Activated CD4-positive, alpha-beta memory T cell treated with anti-CD3 and anti-CD28 coated beads, Interleukin-2, amount 10 ng/mL, durations not matched to agents 7 days and 5 days (primary cell): ENCODE measurements around the gene FXYD5. TPM values are rescaled to one million over a fixed set of nuclear protein-coding genes. Genes with fewer than 3 reads are reported as not detected.
"Not testable (repeated sequence)": the region's sequence is repeated elsewhere in the genome, so short reads cannot be mapped to it uniquely, and the experiment has no call there.

ENCODE experiments used
- CTCF ChIA-PET: fragments of 350-600 bp; sonication (Branson Sonifier 250); formaldehyde crosslinking; loops from one replicate; lab custom pipeline; 2021; ENCODE audit warnings: antibody characterized with exemption, inconsistent platforms; lab: Charles Lee
- POLR2A ChIA-PET: fragments of 350-600 bp; sonication (Branson Sonifier 250); formaldehyde crosslinking; loops from one replicate; lab custom pipeline; 2021; ENCODE audit warnings: antibody characterized with exemption; lab: Charles Lee
- DNase-seq: peaks from one replicate; pipeline ENCODE4 v3.0.0-alpha.2; 2020
- H3K27ac Mint-ChIP-seq: one replicate; pipeline ENCODE4 v1.8.0; 2021; ENCODE audit warnings: mild to moderate bottlenecking, mixed read lengths
- H3K27me3 Mint-ChIP-seq: one replicate; pipeline ENCODE4 v1.8.0; 2021; ENCODE audit warnings: mixed read lengths
- H3K36me3 Mint-ChIP-seq: one replicate; pipeline ENCODE4 v1.8.0; 2021; ENCODE audit warnings: low read depth, mixed read lengths
- H3K4me1 Mint-ChIP-seq: one replicate; pipeline ENCODE4 v1.8.0; 2021; ENCODE audit warnings: mixed read lengths
- H3K4me3 Mint-ChIP-seq: one replicate; pipeline ENCODE4 v1.8.0; 2021; ENCODE audit warnings: mild to moderate bottlenecking, mixed read lengths
- H3K9me3 Mint-ChIP-seq: one replicate; pipeline ENCODE4 v1.8.0; 2021; ENCODE audit warnings: mixed read lengths
- total RNA-seq, 2 experiments: library from RNA; stranded (reverse); gene quantifications; one replicate each; pipeline ENCODE4 v1.2.3, GENCODE V29; 2021

The FXYD5 gene
- total RNA-seq, 2 experiments from 2014 or later, result 588 to 589 TPM

DNA sequence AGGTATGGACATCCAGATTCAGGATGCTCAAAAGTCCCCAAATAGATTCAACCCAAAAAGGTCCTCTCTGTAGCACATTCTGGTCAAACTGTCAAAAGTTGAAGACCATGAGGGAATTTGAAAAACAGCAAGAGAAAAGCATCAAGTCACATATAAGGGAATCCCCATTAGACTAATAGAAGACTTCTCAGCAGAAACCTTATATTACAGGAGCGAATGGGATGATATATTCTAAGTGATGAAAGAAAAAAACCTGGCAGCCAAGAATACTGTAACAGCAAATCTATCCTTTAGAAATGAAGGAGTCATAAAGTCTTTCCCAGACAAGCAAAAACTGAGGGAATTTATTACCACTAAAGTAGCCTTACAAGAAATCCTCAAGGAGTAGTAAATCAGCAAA is 29.7 kb downstream of the FXYD5 start:
- Mint-ChIP-seq H3K9me3 (peaks cover 4% of the 10 kb centered on the region), H3K27ac (no peak overlapping the region), H3K27me3 (peaks cover 2% of the 10 kb centered on the region), H3K4me3 (no peak overlapping the region), H3K4me1 (peaks cover 9% of the 10 kb centered on the region), H3K36me3 (peaks cover 3% of the 10 kb centered on the region)
- no peak for DNase-seq
- ChIA-PET CTCF (interaction anchor here (0.7 kb wide), 1 partner anchor 15 kb away, joined by 3 read pairs; no protein-coding TSS in a partner anchor), POLR2A (interaction anchor here (1.0 kb wide), 1 partner anchor 20 kb away, joined by 3 read pairs; no protein-coding TSS in a partner anchor)

DNA sequence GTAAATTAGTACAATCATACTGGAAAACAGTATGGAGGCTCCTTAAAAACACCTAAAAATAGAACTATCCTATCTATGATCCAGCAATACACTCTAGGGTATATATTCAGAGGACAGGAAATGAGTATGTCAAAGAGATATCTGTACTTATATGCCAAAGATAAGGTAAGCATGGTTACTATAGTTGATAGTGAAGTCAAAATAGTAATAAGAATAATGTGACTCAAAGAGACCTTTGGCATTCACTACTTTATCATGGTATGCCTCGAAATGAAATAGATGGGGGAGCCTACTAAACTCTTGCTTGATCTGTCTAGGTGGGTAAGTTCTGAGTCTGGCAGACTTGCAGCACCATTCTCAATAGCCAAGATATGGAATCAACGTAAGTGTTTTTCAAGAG is 30.3 kb downstream of the FXYD5 start:
- no peak for DNase-seq
- peaks cover 6% of the 10 kb centered on the region for H3K27me3 Mint-ChIP-seq
- peaks cover 4% of the 10 kb centered on the region for H3K4me1 Mint-ChIP-seq
- no peak overlapping the region for H3K4me3 Mint-ChIP-seq
- no peak overlapping the region for H3K27ac Mint-ChIP-seq
- CTCF ChIA-PET, result no interaction called here
- H3K9me3 Mint-ChIP-seq, result peaks cover 3% of the 10 kb centered on the region
- peaks cover under 1% of the 10 kb centered on the region for H3K36me3 Mint-ChIP-seq
- POLR2A ChIA-PET, result no interaction called here

DNA sequence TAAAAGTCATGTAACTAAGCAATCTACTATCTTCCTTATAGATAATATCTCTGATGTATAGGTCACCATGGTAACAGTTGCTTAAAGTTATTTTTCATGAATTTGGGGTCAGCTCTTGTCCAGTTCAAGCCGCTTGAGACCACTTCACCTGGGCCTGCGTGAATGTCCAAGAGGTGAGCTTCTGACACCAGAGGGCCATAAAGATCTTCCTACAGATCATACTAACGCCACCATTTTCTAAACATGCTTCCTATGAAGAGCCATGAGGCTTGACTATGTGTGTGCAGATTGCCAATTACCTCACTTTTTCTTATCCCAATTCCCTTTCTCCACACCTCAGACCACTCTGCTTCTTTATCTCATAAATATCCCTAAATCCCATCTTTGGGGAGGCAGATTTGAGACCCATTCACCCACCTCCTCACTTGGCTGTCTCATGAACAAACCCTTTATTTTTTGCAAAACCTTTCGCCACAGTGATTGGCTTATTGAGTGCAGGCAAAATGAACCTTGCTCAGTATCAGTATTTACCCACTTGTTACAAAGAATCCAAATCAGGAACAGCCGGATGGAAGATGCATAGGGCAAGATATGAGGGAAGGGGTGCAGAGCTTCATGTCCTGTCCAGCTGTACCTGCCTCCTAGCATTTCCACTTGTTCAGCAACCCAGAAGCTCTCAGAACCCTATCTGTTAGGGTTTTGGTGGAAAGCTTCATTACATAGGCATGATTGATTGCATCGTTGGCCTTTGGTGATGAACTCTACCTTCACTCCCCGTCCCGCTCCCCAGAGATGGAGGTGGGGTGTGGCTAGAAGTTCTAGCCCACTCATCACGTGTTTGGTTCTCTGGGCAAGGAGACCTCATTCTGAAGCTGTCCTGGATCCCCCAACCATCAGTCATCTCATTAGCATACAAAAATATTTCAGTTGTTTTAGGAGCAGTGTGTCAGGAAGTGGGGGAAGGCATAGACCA is 39.8 kb downstream of the FXYD5 start:
- CTCF ChIA-PET, result interaction anchor here (0.7 to 1.3 kb wide), 4 partner anchors 12 to 77 kb away, joined by 3 to 4 read pairs (median 3); no protein-coding TSS in a partner anchor
- H3K27ac Mint-ChIP-seq, result no peak overlapping the region
- H3K4me1 Mint-ChIP-seq, result peaks cover 12% of the 10 kb centered on the region
- no peaks in the 10 kb centered on the region for H3K9me3 Mint-ChIP-seq
- peaks cover 16% of the 10 kb centered on the region for H3K27me3 Mint-ChIP-seq
- peaks cover 3% of the 10 kb centered on the region for H3K36me3 Mint-ChIP-seq
- POLR2A ChIA-PET, result interaction anchor here (0.9 kb wide), 1 partner anchor 75 kb away, joined by 3 read pairs; the partner anchor contains the start of gene USF2
- H3K4me3 Mint-ChIP-seq, result no peak overlapping the region
- DNase-seq, result no peak

DNA sequence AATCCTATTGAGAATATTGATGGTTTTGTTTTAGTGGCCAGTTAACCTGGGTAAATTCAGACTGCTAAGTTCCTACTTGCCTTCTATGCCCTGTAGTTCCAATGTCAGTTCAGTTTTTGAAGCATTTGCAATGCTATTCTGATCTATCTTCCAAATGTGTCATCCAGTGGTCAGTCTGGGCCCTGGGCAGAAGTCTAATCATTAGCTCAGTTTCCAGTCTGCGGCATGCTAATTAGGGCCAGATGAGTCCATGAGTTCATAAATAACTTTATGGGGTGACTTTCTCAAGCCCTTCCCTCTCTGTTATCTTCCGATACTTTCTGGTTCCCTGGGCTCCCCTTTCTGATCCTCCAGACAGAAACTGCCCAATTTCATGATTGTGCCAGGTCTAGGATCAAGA is 41.3 kb downstream of the FXYD5 start:
- Mint-ChIP-seq H3K27ac (no peak overlapping the region), H3K27me3 (peaks cover 5% of the 10 kb centered on the region), H3K4me1 (peaks cover 9% of the 10 kb centered on the region), H3K4me3 (no peak overlapping the region), H3K9me3 (no peaks in the 10 kb centered on the region), H3K36me3 (peaks cover 3% of the 10 kb centered on the region)
- DNase-seq, result no peak
- POLR2A ChIA-PET, result no interaction called here
- CTCF ChIA-PET, result no interaction called here

DNA sequence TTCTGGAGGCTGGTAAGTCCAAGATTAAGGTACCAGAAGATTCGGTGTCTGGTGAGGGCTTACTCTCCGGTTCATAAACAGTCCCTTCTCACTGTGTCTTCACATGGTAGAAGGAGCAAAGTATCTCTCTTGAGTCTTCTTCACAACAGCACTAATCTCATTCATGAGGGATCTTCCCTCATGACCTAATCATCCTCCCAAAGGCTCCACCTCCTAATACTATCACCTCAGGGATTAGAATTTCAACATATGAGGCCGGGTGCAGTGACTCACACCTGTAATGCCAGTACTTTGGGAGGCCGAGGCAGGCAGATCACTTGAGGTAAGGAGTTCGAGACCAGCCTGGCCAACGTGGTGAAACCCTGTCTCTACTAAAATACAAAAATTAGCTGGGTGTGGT is 42.3 kb downstream of the FXYD5 start:
- POLR2A ChIA-PET, H3K27me3 Mint-ChIP-seq, H3K9me3 Mint-ChIP-seq, DNase-seq, H3K36me3 Mint-ChIP-seq, H3K4me3 Mint-ChIP-seq, H3K27ac Mint-ChIP-seq, CTCF ChIA-PET, H3K4me1 Mint-ChIP-seq: not testable (repeated sequence)

DNA sequence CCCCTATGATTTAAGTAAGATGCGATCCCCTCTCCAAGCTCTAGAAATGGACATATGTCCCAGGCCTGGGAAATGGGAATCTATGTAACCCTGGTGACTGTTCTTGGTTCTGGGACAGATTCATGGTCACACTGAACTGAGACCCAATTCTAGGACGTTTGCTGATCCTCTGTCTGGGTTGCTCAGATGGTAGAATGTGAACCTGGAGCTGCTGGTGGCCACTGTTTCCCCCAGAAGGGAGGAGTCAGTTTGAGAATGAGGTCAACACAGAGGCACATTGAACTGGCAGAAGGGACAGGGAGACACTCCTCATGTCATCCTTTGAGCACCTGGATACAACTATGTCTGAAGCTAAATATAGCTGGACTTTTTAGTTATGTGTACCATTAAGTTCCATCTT is 44.9 kb downstream of the FXYD5 start:
- no peak for DNase-seq
- Mint-ChIP-seq H3K9me3 (no peaks in the 10 kb centered on the region), H3K4me1 (peaks cover 21% of the 10 kb centered on the region), H3K27me3 (no peaks in the 10 kb centered on the region), H3K27ac (no peak overlapping the region), H3K4me3 (no peak overlapping the region), H3K36me3 (peaks cover 3% of the 10 kb centered on the region)
- CTCF ChIA-PET, result interaction anchor here (0.6 to 1.3 kb wide), 2 partner anchors 16 to 58 kb away, joined by 3 to 5 read pairs; no protein-coding TSS in a partner anchor
- POLR2A ChIA-PET, result interaction anchor here (0.7 to 1.5 kb wide), 2 partner anchors 12 to 61 kb away, joined by 3 read pairs; no protein-coding TSS in a partner anchor

DNA sequence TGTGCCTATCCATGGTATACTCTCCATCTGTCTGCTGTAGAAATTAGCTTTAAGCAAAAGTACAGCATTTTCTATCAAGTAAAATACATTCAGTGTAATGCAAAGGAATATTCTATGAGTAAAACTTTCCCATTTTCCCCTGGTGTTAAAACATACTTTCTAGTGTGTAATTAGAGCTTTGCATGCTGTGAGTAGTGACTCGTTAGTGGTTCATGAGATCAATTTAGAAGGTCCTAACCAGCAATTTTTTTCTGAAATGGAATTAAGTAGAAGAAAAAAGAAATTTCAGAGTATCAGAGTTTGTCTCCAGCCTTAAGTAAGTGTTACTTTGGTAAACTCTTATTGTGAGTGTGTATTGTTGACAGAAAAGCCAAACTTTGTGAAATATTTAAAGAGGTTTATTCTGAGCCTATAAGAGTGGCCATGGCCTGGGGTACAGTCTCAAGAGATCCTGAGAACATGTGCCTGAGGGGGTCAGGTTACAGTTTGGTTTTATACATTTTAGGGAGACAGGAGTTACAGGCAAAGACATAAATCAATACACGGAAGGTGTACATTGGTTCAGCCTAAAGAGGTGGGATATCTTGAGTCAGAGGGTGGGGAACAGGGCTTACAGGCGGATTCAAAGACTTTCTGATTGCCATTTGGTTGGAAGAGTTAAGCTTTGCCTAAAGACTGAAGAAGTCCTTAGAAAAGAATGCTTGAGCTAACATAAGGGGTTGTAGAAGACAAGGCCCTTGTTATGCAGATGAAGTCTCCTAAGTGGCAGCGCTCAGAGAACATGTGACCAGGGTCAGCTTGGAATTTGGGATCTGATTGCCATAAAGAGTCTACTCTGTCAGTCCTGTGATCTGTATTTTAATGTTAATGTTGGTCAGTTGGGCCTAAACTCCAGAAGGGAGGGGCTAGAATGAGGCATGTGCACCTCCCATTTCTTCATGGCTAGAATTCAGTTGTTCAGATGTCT is 48.5 kb downstream of the FXYD5 start:
- CTCF ChIA-PET, result interaction anchor here (0.6 to 1.5 kb wide), 5 partner anchors 14 to 260 kb away, joined by 3 to 4 read pairs (median 3); no protein-coding TSS in a partner anchor
- no peak for DNase-seq
- Mint-ChIP-seq H3K27ac (no peak overlapping the region), H3K27me3 (no peaks in the 10 kb centered on the region), H3K4me3 (no peak overlapping the region), H3K4me1 (peaks cover 55% of the 10 kb centered on the region), H3K9me3 (peaks cover 2% of the 10 kb centered on the region), H3K36me3 (peaks cover 7% of the 10 kb centered on the region)
- POLR2A ChIA-PET, result interaction anchor here (0.7 to 1.8 kb wide), 7 partner anchors 9 to 49 kb away, joined by 3 to 11 read pairs (median 3); partner anchors contain the start of gene FXYD5

DNA sequence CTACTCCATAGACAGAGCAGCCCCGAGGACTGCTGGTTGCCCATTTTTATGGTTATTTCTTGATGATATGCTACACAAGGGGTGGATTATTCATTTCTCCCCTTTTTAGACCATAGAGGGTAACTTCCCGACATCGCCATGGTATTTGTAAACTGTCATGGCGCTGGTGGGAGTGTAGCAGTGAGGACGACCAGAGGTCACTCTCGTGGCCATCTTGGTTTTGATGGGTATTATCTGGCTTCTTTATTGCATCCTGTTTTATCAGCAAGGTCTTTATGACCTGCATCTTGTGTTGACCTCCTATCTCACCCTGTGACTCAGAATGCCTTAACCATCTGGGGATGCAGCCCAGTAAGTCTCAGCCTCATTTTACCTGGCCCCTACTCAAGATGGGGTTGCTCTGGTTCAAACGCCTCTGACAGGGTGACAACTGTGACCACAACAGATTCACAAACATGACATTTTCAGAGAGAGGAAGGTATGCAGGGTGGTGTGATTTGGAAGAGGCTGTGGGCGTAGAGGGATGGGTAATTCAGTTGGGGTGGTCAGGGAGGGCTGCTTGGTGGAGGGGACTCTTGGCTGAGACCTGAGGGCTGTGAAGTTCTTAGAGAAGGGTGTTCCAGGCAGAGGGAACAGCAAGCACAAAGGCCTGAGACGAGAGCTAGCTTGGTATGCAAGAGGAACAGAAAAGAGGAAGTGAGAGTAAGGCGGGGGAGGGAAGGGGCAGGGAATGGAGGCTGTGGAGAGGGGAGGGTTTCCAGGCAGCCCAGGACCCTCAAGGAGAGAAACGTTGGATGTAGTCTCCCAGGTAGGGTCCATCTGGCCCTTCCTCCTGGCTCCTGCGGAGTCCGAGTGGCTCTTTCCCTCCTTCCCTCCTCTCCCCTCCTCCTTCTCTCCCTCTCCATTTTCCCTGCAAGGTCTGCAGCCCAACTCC is 50.5 kb downstream of the FXYD5 start:
- H3K27me3 Mint-ChIP-seq, result no peaks in the 10 kb centered on the region
- H3K4me3 Mint-ChIP-seq, result no peak overlapping the region
- H3K27ac Mint-ChIP-seq, result peak overlapping the region; percentile 97
- H3K36me3 Mint-ChIP-seq, result peaks cover 14% of the 10 kb centered on the region
- peak; percentile 27 for DNase-seq
- peaks cover 73% of the 10 kb centered on the region for H3K4me1 Mint-ChIP-seq
- POLR2A ChIA-PET, result interaction anchor here (0.7 to 3.3 kb wide), 7 partner anchors 13 to 63 kb away, joined by 3 to 33 read pairs (median 11); partner anchors contain the start of genes FXYD5 and USF2
- H3K9me3 Mint-ChIP-seq, result peaks cover 6% of the 10 kb centered on the region
- CTCF ChIA-PET, result interaction anchor here (0.6 to 1.5 kb wide), 5 partner anchors 12 to 51 kb away, joined by 3 to 9 read pairs (median 3); partner anchors contain the start of gene FXYD5

DNA sequence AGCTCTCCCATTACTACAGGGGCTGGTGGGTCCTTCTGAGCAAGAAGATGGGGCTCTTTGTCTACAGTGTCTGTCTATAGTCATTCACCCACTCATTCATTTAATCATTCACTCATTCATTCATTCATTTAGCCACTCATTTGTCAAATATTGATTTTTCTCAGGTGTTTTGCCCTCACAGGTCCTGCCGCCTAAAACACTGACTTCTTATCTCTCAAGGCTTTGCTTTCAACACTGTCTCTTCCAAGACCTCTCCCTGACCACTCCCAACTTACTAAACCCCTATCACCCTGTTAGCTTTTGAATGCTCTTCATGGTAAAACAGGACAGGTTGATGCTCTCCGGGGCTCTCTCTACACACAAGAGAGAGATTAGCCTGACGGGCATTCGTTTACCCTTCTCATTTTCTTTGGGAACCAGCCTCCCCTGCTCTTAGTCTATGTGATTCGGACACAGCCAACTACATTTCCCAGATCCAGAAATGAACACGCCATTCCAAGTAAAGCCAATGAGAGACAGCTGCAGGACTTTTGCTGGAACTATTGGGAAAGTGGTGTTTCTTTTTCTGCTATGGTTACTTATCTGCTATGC is 51.3 kb downstream of the FXYD5 start:
- Mint-ChIP-seq H3K9me3 (peaks cover 6% of the 10 kb centered on the region), H3K36me3 (peaks cover 14% of the 10 kb centered on the region), H3K4me3 (no peak overlapping the region), H3K27me3 (no peaks in the 10 kb centered on the region), H3K4me1 (peaks cover 79% of the 10 kb centered on the region), H3K27ac (peak overlapping the region; percentile 97)
- POLR2A ChIA-PET, result interaction anchor here (0.7 to 3.3 kb wide), 16 partner anchors 12 to 257 kb away, joined by 3 to 33 read pairs (median 5); partner anchors contain the start of genes FXYD5 and USF2
- no peak for DNase-seq
- CTCF ChIA-PET, result interaction anchor here (0.7 to 1.5 kb wide), 5 partner anchors 11 to 52 kb away, joined by 3 to 9 read pairs (median 3); partner anchors contain the start of gene FXYD5

DNA sequence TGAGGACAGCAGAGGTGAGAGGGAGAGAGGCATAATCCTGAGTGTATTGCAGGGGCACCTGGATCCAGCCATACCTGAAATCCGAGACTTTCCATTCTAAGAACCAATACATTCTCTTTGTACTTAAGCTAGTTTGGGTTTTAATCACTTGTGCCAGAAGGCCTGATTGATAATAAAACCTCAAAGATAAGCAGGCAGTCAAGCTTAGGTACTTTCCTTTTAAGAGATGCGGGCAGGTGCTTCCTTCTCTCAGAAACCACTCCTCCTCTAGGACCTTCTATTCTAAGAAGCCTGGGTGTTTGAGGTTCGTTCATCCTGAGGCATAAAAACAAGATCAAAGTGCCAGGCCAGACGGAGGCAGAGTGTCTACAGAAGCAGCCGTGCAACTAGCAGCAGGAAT is 51.8 kb downstream of the FXYD5 start:
- H3K27me3 Mint-ChIP-seq, result no peaks in the 10 kb centered on the region
- peak overlapping the region; percentile 97 for H3K27ac Mint-ChIP-seq
- H3K9me3 Mint-ChIP-seq, result peaks cover 6% of the 10 kb centered on the region
- H3K4me3 Mint-ChIP-seq, result peak overlapping the region; percentile 67
- POLR2A ChIA-PET, result interaction anchor here (1.0 to 3.3 kb wide), 15 partner anchors 11 to 256 kb away, joined by 3 to 33 read pairs (median 6); partner anchors contain the start of genes FXYD5 and USF2
- H3K36me3 Mint-ChIP-seq, result peaks cover 14% of the 10 kb centered on the region
- peaks cover 79% of the 10 kb centered on the region for H3K4me1 Mint-ChIP-seq
- CTCF ChIA-PET, result interaction anchor here (0.7 to 1.6 kb wide), 7 partner anchors 11 to 52 kb away, joined by 3 to 9 read pairs (median 3); partner anchors contain the start of gene FXYD5
- peak; percentile 68 for DNase-seq
